K562 (cell line): Measurements from ENCODE around the gene XKRX. TPM values are rescaled to one million over a fixed set of nuclear protein-coding genes. Genes with fewer than 3 reads are reported as not detected.

Source experiments
- ATAC-seq: fragments of 200-7000 bp; cut with Tn5 transposase; 3 replicates; pipeline ENCODE4 v1.9.1; 2020; ENCODE audit warnings: moderate library complexity
- BruUV-seq: library from RNA; stranded (reverse); fragments of 400-500 nt; replicated peaks from 2 replicates; lab custom pipeline; 2021; lab: Mats Ljungman, UMichigan
- CTCF ChIA-PET: fragments of 300-600 bp; formaldehyde crosslinking; extraction: SDS; loops from one replicate; lab custom pipeline; 2021; ENCODE audit warnings: low intra/inter-chr PET ratio; lab: Yijun Ruan, JAX
- POLR2A ChIA-PET: fragments of 300-600, 350-650 bp; sonication (Branson Sonifier 250); formaldehyde crosslinking; extraction: SDS; loops from one replicate; lab custom pipeline; 2021; ENCODE audit warnings: antibody characterized with exemption, inconsistent platforms; lab: Yijun Ruan, JAX
- DNase-seq, 4 experiments: peaks; one replicate each; pipeline versions ENCODE4 v3.0.0 to v3.0.0-alpha.2; 2011 to 2018; ENCODE audit warnings: low spot score in 3 of 4, mixed read lengths in 3 of 4; ENCODE audit errors: extremely low read depth in 1 of 4
- FAIRE-seq: peaks from 2 replicates; lab custom pipeline; 2011; peaks lifted over from hg19 to GRCh38; lab: Jason Lieb, UNC
- H2AFZ ChIP-seq: 2 replicates; pipeline ENCODE4 v1.6.0; 2011; ENCODE audit warnings: low read depth, low read length, control low read depth, inconsistent platforms
- H3K27ac ChIP-seq: fragments of 200-600 bp; 3 replicates; pipeline ENCODE4 v1.8.0; 2011; ENCODE audit warnings: low read depth, mild to moderate bottlenecking, control low read depth, inconsistent platforms, low read length, moderate library complexity, mixed read lengths; ENCODE audit errors: extremely low read depth
- H3K27me3 ChIP-seq, 2 experiments: fragments of 300-600 bp in 1 of 2; 2 replicates in 1 of 2; 3 replicates in 1 of 2; pipeline versions ENCODE4 v1.6.0 to v1.8.0; 2011; ENCODE audit warnings: inconsistent platforms in 2 of 2, low read length in 2 of 2, mild to moderate bottlenecking in 1 of 2, mixed read lengths in 1 of 2, moderate library complexity in 1 of 2; ENCODE audit not compliant: control insufficient read depth in 2 of 2, insufficient read depth in 2 of 2
- H3K36me3 ChIP-seq: fragments of 300-600 bp; 3 replicates; pipeline ENCODE4 v1.8.0; 2011; ENCODE audit warnings: mild to moderate bottlenecking, low read length, inconsistent platforms; ENCODE audit not compliant: control insufficient read depth, insufficient read depth
- H3K4me1 ChIP-seq, 2 experiments: fragments of 200-600 bp in 1 of 2; replicated peaks in 1 of 2; 2 replicates in 1 of 2; 3 replicates in 1 of 2; pipeline versions ENCODE4 v1.5.1 to v1.8.0; 2011; ENCODE audit warnings: inconsistent platforms in 2 of 2, low read length in 2 of 2, mild to moderate bottlenecking in 1 of 2, mixed read lengths in 1 of 2, moderate library complexity in 1 of 2; ENCODE audit not compliant: control insufficient read depth in 2 of 2, insufficient read depth in 2 of 2
- H3K4me2 ChIP-seq: 2 replicates; pipeline ENCODE4 v1.6.1; 2011; ENCODE audit warnings: low read length, control low read depth, inconsistent platforms, mixed read lengths; ENCODE audit not compliant: insufficient read depth
- H3K4me3 ChIP-seq: fragments of 200-600 bp; sonication (generic), shearing (Covaris generic); 2 replicates; pipeline ENCODE4 v1.5.1; 2016; ENCODE audit warnings: control low read depth, inconsistent platforms
- H3K79me2 ChIP-seq: fragments of 200-600 bp; 3 replicates; pipeline ENCODE4 v1.8.0; 2011; ENCODE audit warnings: low read length, inconsistent platforms; ENCODE audit not compliant: control insufficient read depth, insufficient read depth
- H3K9ac ChIP-seq, 2 experiments: 2 replicates each; pipeline versions ENCODE4 v1.6.0 to v1.6.1; 2011; ENCODE audit warnings: low read depth in 2 of 2, low read length in 2 of 2, control low read depth in 1 of 2, inconsistent platforms in 1 of 2, mild to moderate bottlenecking in 1 of 2, mixed read lengths in 1 of 2; ENCODE audit not compliant: insufficient read depth in 1 of 2
- H3K9me1 ChIP-seq: one replicate; pipeline ENCODE4 v1.6.0; 2011; ENCODE audit warnings: inconsistent platforms, mild to moderate bottlenecking, low read length, moderate library complexity; ENCODE audit not compliant: control insufficient read depth, insufficient read depth
- H3K9me3 ChIP-seq: replicated peaks from 2 replicates; pipeline ENCODE4 v1.5.1; 2011; ENCODE audit warnings: low read depth, low read length, inconsistent platforms; ENCODE audit not compliant: control insufficient read depth, insufficient read depth
- H4K20me1 ChIP-seq: replicated peaks from 2 replicates; pipeline ENCODE4 v1.6.1; 2011; ENCODE audit warnings: low read length, inconsistent platforms, mixed read lengths; ENCODE audit not compliant: control insufficient read depth, insufficient read depth
- ARID3B ChIP-seq: fragments of 250-450 bp; sonication (Bioruptor Pico); IDR thresholded peaks from 2 replicates; pipeline ENCODE4 v1.4.0; 2020; ENCODE audit warnings: borderline replicate concordance
- ELF1 ChIP-seq: fragments of 200-800 bp; sonication (Bioruptor generic); IDR thresholded peaks from 2 replicates; pipeline ENCODE4 v1.6.1; 2016; ENCODE audit warnings: missing genetic modification characterization, missing compliant biosample characterization
- ETV5 ChIP-seq: sonication (generic); formaldehyde crosslinking; IDR thresholded peaks from 2 replicates; pipeline ENCODE4 v1.4.0; 2020; ENCODE audit warnings: low read depth, mild to moderate bottlenecking, missing genetic modification reagents
- FOXA1 ChIP-seq: fragments of 450-650 bp; IDR thresholded peaks from 2 replicates; pipeline ENCODE4 v1.6.1; 2016; ENCODE audit warnings: mild to moderate bottlenecking, borderline replicate concordance
- JUN ChIP-seq, 2 experiments: sonication (generic) in 1 of 2; formaldehyde crosslinking in 1 of 2; IDR thresholded peaks; 2 replicates each; pipeline versions ENCODE4 v1.6.1 to v1.8.0; 2012 to 2022; ENCODE audit warnings: borderline replicate concordance in 2 of 2, mild to moderate bottlenecking in 2 of 2, improper control_type of control experiment in 1 of 2, low read depth in 1 of 2, low read length in 1 of 2, missing genetic modification reagents in 1 of 2
- L3MBTL2 ChIP-seq: fragments of 450-650 bp; IDR thresholded peaks from 2 replicates; pipeline ENCODE4 v1.6.1; 2016; ENCODE audit warnings: mild to moderate bottlenecking, moderate library complexity
- MAFG ChIP-seq: fragments of 450-650 bp; conservative IDR thresholded peaks from 2 replicates; pipeline ENCODE4 v1.6.1; 2016; ENCODE audit warnings: missing genetic modification characterization, missing compliant biosample characterization
- MCM2 ChIP-seq: fragments of 450-650 bp; IDR thresholded peaks from 2 replicates; pipeline ENCODE4 v1.6.1; 2017; ENCODE audit warnings: low read depth, mild to moderate bottlenecking
- MCM3 ChIP-seq: fragments of 450-650 bp; IDR thresholded peaks from 2 replicates; pipeline ENCODE4 v1.6.1; 2016
- PCBP1 ChIP-seq: fragments of 200-400 bp; formaldehyde crosslinking; IDR thresholded peaks from 2 replicates; pipeline ENCODE4 v1.6.1; 2018; ENCODE audit warnings: mild to moderate bottlenecking, low read depth, low read length; ENCODE audit not compliant: poor library complexity, severe bottlenecking
- PTTG1 ChIP-seq: fragments of 450-650 bp; IDR thresholded peaks from 2 replicates; pipeline ENCODE4 v1.6.1; 2016; ENCODE audit warnings: low read depth, mild to moderate bottlenecking, missing genetic modification characterization, missing compliant biosample characterization
- STAT5A ChIP-seq: IDR thresholded peaks from 2 replicates; pipeline ENCODE4 v1.6.1; 2012; ENCODE audit warnings: low read length, inconsistent platforms, borderline replicate concordance
- VEZF1 ChIP-seq: fragments of 200-800 bp; sonication (Bioruptor generic); IDR thresholded peaks from 2 replicates; pipeline ENCODE4 v1.6.1; 2017; ENCODE audit warnings: missing genetic modification characterization, missing compliant biosample characterization
- ZNF253 ChIP-seq: fragments of 250-450 bp; sonication (Bioruptor Pico); conservative IDR thresholded peaks from 2 replicates; pipeline ENCODE4 v1.6.1; 2021; ENCODE audit warnings: mild to moderate bottlenecking
- ZNF830 ChIP-seq: fragments of 250-450 bp; sonication (Bioruptor Pico); IDR thresholded peaks from 2 replicates; pipeline ENCODE4 v1.5.0; 2021; ENCODE audit warnings: mild to moderate bottlenecking
- WGBS: fragments of 100-300 bp; shearing (Covaris generic); methylation state at CpG from one replicate; pipeline ENCODE4 v1.1.6; 2016; ENCODE audit warnings: low coverage, mixed read lengths; ENCODE audit not compliant: insufficient coverage; ENCODE audit errors: missing lambda C conversion rate; 5-methylcytosine and 5-hydroxymethylcytosine counted together
- in situ Hi-C: fragments of 300-500 bp; cut with MboI; formaldehyde crosslinking; loops from 4 replicates; pipeline ENCODE4 v1.15.0; 2018; ENCODE audit warnings: inconsistent platforms, mixed read lengths
- intact Hi-C: fragments of 100-400 bp; cut with micrococcal nuclease; formaldehyde crosslinking; loops from 2 replicates; pipeline ENCODE4 v1.14.2; 2022
- polyA plus RNA-seq, 8 experiments: library from polyadenylated mRNA; depleted of rRNA in 4 of 8; stranded (reverse) in 5 of 8; unstranded in 3 of 8; fragments of >200 nt; fragmentation: Nextera tagmentation in 2 of 8; fragmentation: Illumina TruSeq in 1 of 8; extraction: Ambion mirVana in 2 of 8; extraction: Trizol in 1 of 8; gene quantifications; 2 replicates each; pipeline versions ENCODE4 v1.2.1 to v1.2.3, GENCODE V29; 2011 to 2014; ENCODE audit warnings: inconsistent platforms in 1 of 8, missing spikeins in 1 of 8
- total RNA-seq, 7 experiments: library from RNA; depleted of rRNA in 6 of 7; stranded (reverse); fragments of >200 nt in 6 of 7; fragmentation: Illumina TruSeq in 2 of 7; extraction: Trizol in 2 of 7; gene quantifications; 2 replicates each; pipeline versions ENCODE4 v1.2.1 to v1.2.3, GENCODE V29; 2011 to 2021; ENCODE audit warnings: low replicate concordance in 1 of 7

Gene XKRX
- total and polyA plus RNA-seq, 9 of the 15 experiments (the other 6 are each of a cell fraction or from before 2014, with no cell fraction given) = 0.03 TPM; not detected in 8

GRCh38 chrX:100976211-100976610 is 47.5 kb upstream of the XKRX start:
- no TSS peak for BruUV-seq
- no peaks in the 10 kb centered on the region for H3K9me1 ChIP-seq
- TF ChIP-seq PTTG1 = no peak
- TF ChIP-seq MCM2 = no peak
- TF ChIP-seq PCBP1 = no peak
- TF ChIP-seq ZNF253 (CRISPR knock-in tag) = no peak
- TF ChIP-seq ETV5 (CRISPR knock-in tag) = no peak
- TF ChIP-seq ZNF830 (CRISPR knock-in tag) = no peak
- no peak for ATAC-seq
- H3K27ac ChIP-seq = no peak overlapping the region
- H3K27me3 ChIP-seq = no peaks in the 10 kb centered on the region
- no peaks in the 10 kb centered on the region for H3K36me3 ChIP-seq
- H3K4me2 ChIP-seq = no peak overlapping the region
- WGBS = 10% methylated on average over 1 of the region's 1 CpG
- no peak for DNase-seq
- no peak overlapping the region for H2AFZ ChIP-seq
- no peaks in the 10 kb centered on the region for H4K20me1 ChIP-seq
- in situ Hi-C loops (no loop called here), intact Hi-C loops (no loop called here)
- ChIA-PET POLR2A (no interaction called here), CTCF (no interaction called here)
- no peak overlapping the region for H3K9ac ChIP-seq
- no peaks in the 10 kb centered on the region for H3K9me3 ChIP-seq
- no peaks in the 10 kb centered on the region for H3K4me1 ChIP-seq
- no peak for FAIRE-seq
- H3K4me3 ChIP-seq = no peak overlapping the region
- no peaks in the 10 kb centered on the region for H3K79me2 ChIP-seq

GRCh38 chrX:100975212-100975611 is 46.5 kb upstream of the XKRX start:
- no peak overlapping the region for H2AFZ ChIP-seq
- no peaks in the 10 kb centered on the region for H3K79me2 ChIP-seq
- WGBS = 0% methylated on average over 3 of the region's 3 CpGs
- CTCF ChIA-PET = no interaction called here
- intact Hi-C loops (no loop called here), in situ Hi-C loops (no loop called here)
- no TSS peak for BruUV-seq
- FAIRE-seq = no peak
- H3K9me3 ChIP-seq = no peaks in the 10 kb centered on the region
- no peaks in the 10 kb centered on the region for H3K36me3 ChIP-seq
- H3K9me1 ChIP-seq = no peaks in the 10 kb centered on the region
- no peak overlapping the region for H3K9ac ChIP-seq
- no peak overlapping the region for H3K4me3 ChIP-seq
- POLR2A ChIA-PET = interaction anchor here (0.5 kb wide), 1 partner anchor 15 kb away, joined by 3 read pairs; no protein-coding TSS in a partner anchor
- H4K20me1 ChIP-seq = no peaks in the 10 kb centered on the region
- no peaks in the 10 kb centered on the region for H3K27me3 ChIP-seq
- H3K4me2 ChIP-seq = no peak overlapping the region
- no peaks in the 10 kb centered on the region for H3K4me1 ChIP-seq
- no peak for DNase-seq
- no peak overlapping the region for H3K27ac ChIP-seq
- ATAC-seq = no peak
- TF ChIP-seq JUN (IDR thresholded peaks at IDR 0.05; ENCODE audit: borderline replicate concordance, low read depth, low read length) (no peak), JUN (CRISPR knock-in tag; IDR thresholded peaks at IDR 0.05; ENCODE audit: borderline replicate concordance) (no peak), ARID3B (CRISPR knock-in tag) (no peak), L3MBTL2 (no peak), STAT5A (no peak), FOXA1 (no peak), MAFG (no peak), MCM3 (no peak), VEZF1 (CRISPR knock-in tag) (no peak), ELF1 (tag) (no peak)
